ENCODE measurements around the gene TAF4. TPM values are rescaled to one million over a fixed set of nuclear protein-coding genes. Genes with fewer than 3 reads are reported as not detected.

The TAF4 gene
- total and polyA plus RNA-seq, 2 of the 13 experiments (the other 11 are each of a cell fraction or from before 2014, with no cell fraction given): 5.9 to 12.0 TPM

DNA sequence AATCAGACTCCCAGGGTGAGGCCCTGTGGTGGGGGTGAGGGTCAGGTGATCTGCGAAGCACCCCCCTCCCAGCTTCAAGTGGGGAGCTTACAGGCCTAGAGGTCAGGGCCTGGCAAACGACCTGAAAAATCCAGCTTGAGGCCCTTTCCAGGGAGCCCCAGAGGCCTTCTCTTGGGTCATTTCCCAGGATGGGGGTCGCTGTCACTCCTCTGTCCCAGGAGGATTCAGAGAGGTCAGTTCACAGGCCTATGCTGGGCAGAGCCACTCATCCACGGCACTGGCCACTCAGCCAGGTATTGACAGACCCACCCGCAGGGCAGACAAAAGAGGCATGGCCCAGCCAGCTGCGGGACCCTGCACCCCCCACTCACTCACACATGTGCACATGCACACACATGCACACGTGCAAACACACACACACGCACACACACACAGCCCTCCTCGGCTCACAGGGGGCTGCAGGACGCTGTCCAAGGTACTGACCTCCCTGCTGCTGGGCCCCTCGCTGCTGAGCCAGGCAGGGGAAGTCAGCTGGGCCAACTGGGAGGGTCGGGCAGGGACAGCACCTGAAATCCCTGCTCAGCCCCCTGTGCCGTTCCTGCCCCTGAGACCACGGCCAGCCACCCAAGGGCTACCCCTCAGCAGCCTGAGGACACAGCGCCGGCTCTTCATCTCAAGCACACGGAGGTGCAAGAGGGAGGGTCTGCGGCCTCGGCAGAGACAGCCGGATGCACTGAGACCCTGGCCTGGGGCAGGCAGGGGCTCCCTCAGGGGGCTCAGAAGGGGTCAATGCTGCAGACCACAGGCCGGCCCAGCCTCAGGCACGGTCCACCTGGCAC, 113.8 kb downstream of the TAF4 start (continued):
- TF ChIP-seq PCBP2 (optimal IDR thresholded peaks at IDR 0.05; ENCODE audit: low read depth, low read length, poor library complexity, severe bottlenecking): no peak
- TF ChIP-seq REXO4 (CRISPR knock-in tag; IDR thresholded peaks at IDR 0.05; ENCODE audit: borderline replicate concordance): peak; percentile 85; the same call in 1 of the 2 replicates
- TF ChIP-seq ZNF589 (CRISPR knock-in tag; conservative IDR thresholded peaks at IDR 0.05): peak; percentile 99
- no peak; the same call in 1 of the 2 replicates for TF ChIP-seq DMAP1 (CRISPR knock-in tag; IDR thresholded peaks at IDR 0.05)
- TF ChIP-seq RAD21 (CRISPR knock-in tag; IDR thresholded peaks at IDR 0.05): no peak
- no peak for TF ChIP-seq TCF7L2 (IDR thresholded peaks at IDR 0.05; ENCODE audit: low read depth, low read length)
- peak; percentile 79 for TF ChIP-seq RXRB (CRISPR knock-in tag; IDR thresholded peaks at IDR 0.05; ENCODE audit: borderline replicate concordance)
- TF ChIP-seq CBX5 (CRISPR knock-in tag; IDR thresholded peaks at IDR 0.05; ENCODE audit: borderline replicate concordance): no peak
- TF ChIP-seq ZSCAN20 (CRISPR knock-in tag; IDR thresholded peaks at IDR 0.05; ENCODE audit: borderline replicate concordance): peak; percentile 89; the same call in 1 of the 2 replicates
- TF ChIP-seq, protein P1, sequence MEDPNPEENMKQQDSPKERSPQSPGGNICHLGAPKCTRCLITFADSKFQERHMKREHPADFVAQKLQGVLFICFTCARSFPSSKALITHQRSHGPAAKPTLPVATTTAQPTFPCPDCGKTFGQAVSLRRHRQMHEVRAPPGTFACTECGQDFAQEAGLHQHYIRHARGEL (CRISPR knock-in tag; IDR thresholded peaks at IDR 0.05): no peak
- TF ChIP-seq, protein P2, sequence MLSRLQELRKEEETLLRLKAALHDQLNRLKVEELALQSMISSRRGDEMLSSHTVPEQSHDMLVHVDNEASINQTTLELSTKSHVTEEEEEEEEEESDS (CRISPR knock-in tag; IDR thresholded peaks at IDR 0.05; ENCODE audit: borderline replicate concordance): peak; percentile 95; the same call in 1 of the 2 replicates
- TF ChIP-seq, protein P3, sequence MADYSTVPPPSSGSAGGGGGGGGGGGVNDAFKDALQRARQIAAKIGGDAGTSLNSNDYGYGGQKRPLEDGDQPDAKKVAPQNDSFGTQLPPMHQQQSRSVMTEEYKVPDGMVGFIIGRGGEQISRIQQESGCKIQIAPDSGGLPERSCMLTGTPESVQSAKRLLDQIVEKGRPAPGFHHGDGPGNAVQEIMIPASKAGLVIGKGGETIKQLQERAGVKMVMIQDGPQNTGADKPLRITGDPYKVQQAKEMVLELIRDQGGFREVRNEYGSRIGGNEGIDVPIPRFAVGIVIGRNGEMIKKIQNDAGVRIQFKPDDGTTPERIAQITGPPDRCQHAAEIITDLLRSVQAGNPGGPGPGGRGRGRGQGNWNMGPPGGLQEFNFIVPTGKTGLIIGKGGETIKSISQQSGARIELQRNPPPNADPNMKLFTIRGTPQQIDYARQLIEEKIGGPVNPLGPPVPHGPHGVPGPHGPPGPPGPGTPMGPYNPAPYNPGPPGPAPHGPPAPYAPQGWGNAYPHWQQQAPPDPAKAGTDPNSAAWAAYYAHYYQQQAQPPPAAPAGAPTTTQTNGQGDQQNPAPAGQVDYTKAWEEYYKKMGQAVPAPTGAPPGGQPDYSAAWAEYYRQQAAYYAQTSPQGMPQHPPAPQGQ (CRISPR knock-in tag; IDR thresholded peaks at IDR 0.05; ENCODE audit: borderline replicate concordance): peak; percentile 93; the same call in 1 of the 2 replicates
- TF ChIP-seq ZNF335 (CRISPR knock-in tag; IDR thresholded peaks at IDR 0.05): peak; percentile 93
- TF ChIP-seq, protein P4, sequence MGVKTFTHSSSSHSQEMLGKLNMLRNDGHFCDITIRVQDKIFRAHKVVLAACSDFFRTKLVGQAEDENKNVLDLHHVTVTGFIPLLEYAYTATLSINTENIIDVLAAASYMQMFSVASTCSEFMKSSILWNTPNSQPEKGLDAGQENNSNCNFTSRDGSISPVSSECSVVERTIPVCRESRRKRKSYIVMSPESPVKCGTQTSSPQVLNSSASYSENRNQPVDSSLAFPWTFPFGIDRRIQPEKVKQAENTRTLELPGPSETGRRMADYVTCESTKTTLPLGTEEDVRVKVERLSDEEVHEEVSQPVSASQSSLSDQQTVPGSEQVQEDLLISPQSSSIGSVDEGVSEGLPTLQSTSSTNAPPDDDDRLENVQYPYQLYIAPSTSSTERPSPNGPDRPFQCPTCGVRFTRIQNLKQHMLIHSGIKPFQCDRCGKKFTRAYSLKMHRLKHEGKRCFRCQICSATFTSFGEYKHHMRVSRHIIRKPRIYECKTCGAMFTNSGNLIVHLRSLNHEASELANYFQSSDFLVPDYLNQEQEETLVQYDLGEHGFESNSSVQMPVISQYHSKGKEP (CRISPR knock-in tag; IDR thresholded peaks at IDR 0.05): peak; percentile 99
- peak; percentile 64; the same call in 1 of the 2 replicates for TF ChIP-seq FOXA3 (CRISPR knock-in tag; IDR thresholded peaks at IDR 0.05)
- TF ChIP-seq ZNF598 (CRISPR knock-in tag; IDR thresholded peaks at IDR 0.05; ENCODE audit: borderline replicate concordance): peak; percentile 97; the same call in 1 of the 2 replicates
- peak; percentile 99 for TF ChIP-seq ZNF230 (CRISPR knock-in tag; IDR thresholded peaks at IDR 0.05)
- peak; percentile 96; the same call in 1 of the 2 replicates for TF ChIP-seq DNMT3B (CRISPR knock-in tag; conservative IDR thresholded peaks at IDR 0.05)
- peak; percentile 94 for TF ChIP-seq HOXD1 (CRISPR knock-in tag; IDR thresholded peaks at IDR 0.05)
- TF ChIP-seq CENPX (CRISPR knock-in tag; IDR thresholded peaks at IDR 0.05): no peak
- TF ChIP-seq, protein P5, sequence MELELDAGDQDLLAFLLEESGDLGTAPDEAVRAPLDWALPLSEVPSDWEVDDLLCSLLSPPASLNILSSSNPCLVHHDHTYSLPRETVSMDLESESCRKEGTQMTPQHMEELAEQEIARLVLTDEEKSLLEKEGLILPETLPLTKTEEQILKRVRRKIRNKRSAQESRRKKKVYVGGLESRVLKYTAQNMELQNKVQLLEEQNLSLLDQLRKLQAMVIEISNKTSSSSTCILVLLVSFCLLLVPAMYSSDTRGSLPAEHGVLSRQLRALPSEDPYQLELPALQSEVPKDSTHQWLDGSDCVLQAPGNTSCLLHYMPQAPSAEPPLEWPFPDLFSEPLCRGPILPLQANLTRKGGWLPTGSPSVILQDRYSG (CRISPR knock-in tag; IDR thresholded peaks at IDR 0.05): peak; percentile 95
- TF ChIP-seq, protein P6, sequence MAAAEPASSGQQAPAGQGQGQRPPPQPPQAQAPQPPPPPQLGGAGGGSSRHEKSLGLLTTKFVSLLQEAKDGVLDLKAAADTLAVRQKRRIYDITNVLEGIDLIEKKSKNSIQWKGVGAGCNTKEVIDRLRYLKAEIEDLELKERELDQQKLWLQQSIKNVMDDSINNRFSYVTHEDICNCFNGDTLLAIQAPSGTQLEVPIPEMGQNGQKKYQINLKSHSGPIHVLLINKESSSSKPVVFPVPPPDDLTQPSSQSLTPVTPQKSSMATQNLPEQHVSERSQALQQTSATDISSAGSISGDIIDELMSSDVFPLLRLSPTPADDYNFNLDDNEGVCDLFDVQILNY (CRISPR knock-in tag; conservative IDR thresholded peaks at IDR 0.05): peak; percentile 82; the same call in 1 of the 2 replicates

Measured in HepG2 (cell line).